H1 (cell line): ENCODE measurements around the gene TEX14. TPM values are rescaled to one million over a fixed set of nuclear protein-coding genes. Genes with fewer than 3 reads are reported as not detected.

Experiments
- CTCF ChIA-PET: fragments of 300-600 bp; sonication (Branson Sonifier 250); formaldehyde crosslinking; loops from one replicate; lab custom pipeline; 2021; ENCODE audit not compliant: partially characterized antibody; lab: Charles Lee
- POLR2A ChIA-PET: fragments of 300-600 bp; sonication (Branson Sonifier 250); formaldehyde crosslinking; loops from one replicate; lab custom pipeline; 2021; ENCODE audit warnings: inconsistent platforms; ENCODE audit not compliant: partially characterized antibody; lab: Charles Lee
- DNase-seq, 2 experiments: peaks; one replicate each; pipeline versions ENCODE4 v3.0.0 to v3.0.0-alpha.2; 2010 to 2022; ENCODE audit warnings: low spot score in 2 of 2, low read depth in 1 of 2, mixed read lengths in 1 of 2
- FAIRE-seq: peaks from 2 replicates; lab custom pipeline; 2011; peaks lifted over from hg19 to GRCh38; lab: Jason Lieb, UNC
- H2AFZ ChIP-seq: 2 replicates; pipeline ENCODE4 v1.8.1; 2012; ENCODE audit warnings: low read length, inconsistent platforms
- H2AK5ac ChIP-seq: 2 replicates; pipeline ENCODE4 v1.6.1; 2013; ENCODE audit warnings: low read depth, low read length
- H2BK120ac ChIP-seq: replicated peaks from 2 replicates; pipeline ENCODE3; 2013; ENCODE audit warnings: low read depth, low read length, inconsistent platforms
- H2BK12ac ChIP-seq: 2 replicates; pipeline ENCODE4 v1.6.1; 2013; ENCODE audit warnings: low read depth, low read length
- H2BK15ac ChIP-seq: 2 replicates; pipeline ENCODE4 v1.6.1; 2013; ENCODE audit warnings: low read length
- H2BK20ac ChIP-seq: 2 replicates; pipeline ENCODE4 v1.6.1; 2013; ENCODE audit warnings: low read length
- H2BK5ac ChIP-seq: 2 replicates; pipeline ENCODE4 v1.6.1; 2013; ENCODE audit warnings: low read depth, low read length
- H3K14ac ChIP-seq: 2 replicates; pipeline ENCODE4 v1.6.1; 2013; ENCODE audit warnings: inconsistent platforms; ENCODE audit not compliant: insufficient read length
- H3K18ac ChIP-seq: 2 replicates; pipeline ENCODE4 v1.6.1; 2013; ENCODE audit warnings: low read length; ENCODE audit errors: extremely low read depth
- H3K23ac ChIP-seq: 2 replicates; pipeline ENCODE4 v1.6.1; 2013; ENCODE audit warnings: inconsistent platforms; ENCODE audit not compliant: insufficient read length
- H3K23me2 ChIP-seq: 2 replicates; pipeline ENCODE4 v1.6.1; 2013; ENCODE audit warnings: low read depth, low read length
- H3K27ac ChIP-seq: 2 replicates; pipeline ENCODE4 v1.6.1; 2011; ENCODE audit warnings: low read depth, low read length, inconsistent platforms
- H3K27me3 ChIP-seq, 4 experiments: replicated peaks in 1 of 4; 1 replicate in 1 of 4; 2 replicates in 3 of 4; pipeline versions ENCODE4 v1.6.1 to v1.8.1; 2011 to 2013; ENCODE audit warnings: low read length in 3 of 4, mild to moderate bottlenecking in 3 of 4, inconsistent platforms in 2 of 4, mixed read lengths in 2 of 4, moderate library complexity in 1 of 4; ENCODE audit not compliant: control insufficient read depth in 3 of 4, insufficient read depth in 3 of 4; ENCODE audit errors: extremely low read depth in 1 of 4
- H3K36me3 ChIP-seq, 4 experiments: 2 replicates each; pipeline versions ENCODE4 v1.6.1 to v1.8.1; 2011 to 2013; ENCODE audit warnings: mild to moderate bottlenecking in 4 of 4, low read length in 3 of 4, moderate library complexity in 2 of 4, control low read depth in 1 of 4, inconsistent platforms in 1 of 4; ENCODE audit not compliant: insufficient read depth in 4 of 4, control insufficient read depth in 2 of 4
- H3K4ac ChIP-seq: replicated peaks from 2 replicates; pipeline ENCODE3; 2013; ENCODE audit warnings: low read length, low read depth, mixed read lengths, inconsistent platforms; ENCODE audit not compliant: insufficient read length
- H3K4me1 ChIP-seq, 4 experiments: replicated peaks in 1 of 4; 1 replicate in 1 of 4; 2 replicates in 3 of 4; pipeline versions ENCODE4 v1.6.1 to v1.8.1; 2011 to 2013; ENCODE audit warnings: low read length in 3 of 4, inconsistent platforms in 2 of 4, mixed read lengths in 1 of 4; ENCODE audit not compliant: insufficient read depth in 4 of 4, control insufficient read depth in 3 of 4
- H3K4me2 ChIP-seq, 2 experiments: 2 replicates each; pipeline versions ENCODE4 v1.6.1 to v1.8.1; 2011 to 2013; ENCODE audit warnings: low read depth in 2 of 2, low read length in 2 of 2, control low read depth in 1 of 2, inconsistent platforms in 1 of 2, mild to moderate bottlenecking in 1 of 2; ENCODE audit not compliant: insufficient read depth in 1 of 2
- H3K4me3 ChIP-seq, 4 experiments: fragments of 200-600, 300-600 bp in 1 of 4; sonication (generic), shearing (Covaris generic), sonication (Bioruptor Twin) in 1 of 4; 2 replicates each; pipeline versions ENCODE4 v1.5.1 to v1.8.1; 2011 to 2016; ENCODE audit warnings: low read length in 4 of 4, low read depth in 3 of 4, control low read depth in 2 of 4, inconsistent platforms in 2 of 4, mild to moderate bottlenecking in 2 of 4, mixed read lengths in 1 of 4, moderate library complexity in 1 of 4; ENCODE audit not compliant: insufficient read depth in 2 of 4; ENCODE audit errors: extremely low read depth in 1 of 4
- H3K56ac ChIP-seq: replicated peaks from 2 replicates; pipeline ENCODE3; 2013; ENCODE audit warnings: low read depth, mild to moderate bottlenecking, mixed read lengths, low read length, inconsistent platforms; ENCODE audit not compliant: insufficient read length
- H3K79me1 ChIP-seq: 2 replicates; pipeline ENCODE4 v1.6.1; 2013; ENCODE audit warnings: low read depth, low read length, control low read depth
- H3K79me2 ChIP-seq, 2 experiments: 2 replicates each; pipeline versions ENCODE4 v1.6.1 to v1.8.1; 2012 to 2013; ENCODE audit warnings: low read length in 2 of 2, mild to moderate bottlenecking in 2 of 2, inconsistent platforms in 1 of 2; ENCODE audit not compliant: insufficient read depth in 2 of 2, control insufficient read depth in 1 of 2
- H3K9ac ChIP-seq, 4 experiments: replicated peaks in 1 of 4; 1 replicate in 1 of 4; 2 replicates in 3 of 4; pipeline versions ENCODE4 v1.6.1 to v1.8.1; 2011 to 2013; ENCODE audit warnings: low read depth in 3 of 4, low read length in 3 of 4, control low read depth in 2 of 4, mild to moderate bottlenecking in 2 of 4, moderate library complexity in 2 of 4, inconsistent platforms in 1 of 4; ENCODE audit errors: extremely low read depth in 1 of 4
- H3K9me3 ChIP-seq, 2 experiments: 2 replicates each; pipeline versions ENCODE4 v1.6.1 to v1.8.1; 2012 to 2013; ENCODE audit warnings: mild to moderate bottlenecking in 2 of 2, moderate library complexity in 2 of 2, control low read depth in 1 of 2, inconsistent platforms in 1 of 2, low read depth in 1 of 2, low read length in 1 of 2, mixed read lengths in 1 of 2; ENCODE audit not compliant: insufficient read depth in 2 of 2
- H4K20me1 ChIP-seq, 2 experiments: replicated peaks in 1 of 2; 2 replicates each; pipeline versions ENCODE3 to v1.8.1; 2011 to 2013; ENCODE audit warnings: inconsistent platforms in 2 of 2, low read length in 2 of 2, mild to moderate bottlenecking in 1 of 2; ENCODE audit not compliant: insufficient read depth in 2 of 2, control insufficient read depth in 1 of 2
- H4K5ac ChIP-seq: 2 replicates; pipeline ENCODE4 v1.6.1; 2013; ENCODE audit warnings: low read length, low read depth, mixed read lengths, inconsistent platforms; ENCODE audit not compliant: insufficient read length
- H4K8ac ChIP-seq: 2 replicates; pipeline ENCODE4 v1.8.0; 2013; ENCODE audit warnings: mild to moderate bottlenecking, moderate library complexity, low read length, inconsistent platforms; ENCODE audit not compliant: insufficient read depth; ENCODE audit errors: extremely low read depth
- H4K91ac ChIP-seq: replicated peaks from 2 replicates; pipeline ENCODE3; 2013; ENCODE audit warnings: low read length, mixed read lengths, inconsistent platforms; ENCODE audit not compliant: insufficient read length
- ASH2L ChIP-seq: fragments of 200-600, 300-600 bp; sonication (generic); IDR thresholded peaks from one replicate; pipeline ENCODE4 v1.7.1; 2017; ENCODE audit warnings: low read length
- GTF2F1 ChIP-seq: IDR thresholded peaks from 2 replicates; pipeline ENCODE4 v1.6.1; 2012; ENCODE audit warnings: low read depth, low read length, improper control_type of control experiment, borderline replicate concordance
- HDAC2 ChIP-seq, 2 experiments: fragments of 300-600 bp in 1 of 2; sonication (generic) in 1 of 2; IDR thresholded peaks; 2 replicates each; pipeline ENCODE4 v1.6.1; 2011 to 2012; ENCODE audit warnings: low read depth in 2 of 2, low read length in 2 of 2, mild to moderate bottlenecking in 2 of 2, moderate library complexity in 2 of 2, borderline replicate concordance in 1 of 2, inconsistent platforms in 1 of 2
- HDAC6 ChIP-seq: IDR thresholded peaks from one replicate; pipeline ENCODE4 v1.7.1; 2012; ENCODE audit warnings: low read depth, mild to moderate bottlenecking, inconsistent platforms, low read length, moderate library complexity
- PHF8 ChIP-seq: fragments of 200-600 bp; sonication (generic); conservative IDR thresholded peaks from 2 replicates; pipeline ENCODE4 v1.7.1; 2012; ENCODE audit warnings: low read depth, mild to moderate bottlenecking, inconsistent platforms, low read length, moderate library complexity
- POLR2A ChIP-seq, 2 experiments: IDR thresholded peaks; 1 replicate in 1 of 2; 2 replicates in 1 of 2; pipeline ENCODE4 v1.6.1; 2011; ENCODE audit warnings: low read depth in 2 of 2, low read length in 2 of 2, mild to moderate bottlenecking in 2 of 2; ENCODE audit errors: control extremely low read depth in 1 of 2
- POLR2AphosphoS5 ChIP-seq: IDR thresholded peaks from 2 replicates; pipeline ENCODE4 v1.6.1; 2011; ENCODE audit warnings: low read depth, low read length
- SIX5 ChIP-seq: IDR thresholded peaks from 2 replicates; pipeline ENCODE4 v1.6.1; 2011; ENCODE audit warnings: mild to moderate bottlenecking, low read depth, low read length
- SP1 ChIP-seq: IDR thresholded peaks from 2 replicates; pipeline ENCODE4 v1.6.1; 2011; ENCODE audit warnings: low read depth, low read length
- TAF1 ChIP-seq: IDR thresholded peaks from 2 replicates; pipeline ENCODE4 v1.6.1; 2011; ENCODE audit warnings: mild to moderate bottlenecking, low read depth, low read length
- TAF7 ChIP-seq: optimal IDR thresholded peaks from 2 replicates; pipeline ENCODE3; 2011; ENCODE audit warnings: low read depth, mild to moderate bottlenecking, inconsistent platforms, low read length, moderate library complexity, borderline replicate concordance
- TCF12 ChIP-seq: IDR thresholded peaks from 2 replicates; pipeline ENCODE4 v1.6.1; 2011; ENCODE audit warnings: low read depth, mild to moderate bottlenecking, low read length
- WGBS, 2 experiments: shearing (Covaris generic) in 1 of 2; methylation state at CpG; one replicate each; pipeline versions ENCODE4 v1.1.6 to v1.1.7; 2013 to 2015; ENCODE audit warnings: low lambda C conversion rate in 2 of 2, mixed read lengths in 2 of 2, inconsistent platforms in 1 of 2, low coverage in 1 of 2, missing lambda C conversion rate in 1 of 2; ENCODE audit not compliant: insufficient replicate concordance in 2 of 2, insufficient coverage in 1 of 2, insufficient read length in 1 of 2; ENCODE audit errors: extremely low coverage in 1 of 2, missing lambda C conversion rate in 1 of 2; 5-methylcytosine and 5-hydroxymethylcytosine counted together
- polyA plus RNA-seq, 7 experiments: library from polyadenylated mRNA; depleted of rRNA in 3 of 7; stranded (reverse) in 5 of 7; unstranded in 2 of 7; fragments of >200 nt in 5 of 7; fragments of 200-250 nt in 2 of 7; gene quantifications; 1 replicate in 5 of 7; 2 replicates in 1 of 7; 4 replicates in 1 of 7; pipeline versions ENCODE4 v1.2.1 to v1.2.3, GENCODE V29; 2011 to 2013; ENCODE audit warnings: missing spikeins in 2 of 7, mixed read lengths in 2 of 7
- total RNA-seq: library from RNA; stranded (reverse); fragmentation: NEBNext Ultra II Directional; extraction: Animal tissue kit (Norgen Biotek cat#: 25700); gene quantifications from 2 replicates; pipeline ENCODE4 v1.2.1, GENCODE V29; 2021

TEX14 gene
- total and polyA plus RNA-seq, 2 of the 8 experiments (the other 6 are each of a cell fraction or from before 2014, with no cell fraction given), result 0.83 to 2.5 TPM

- Histone ChIP-seq H3K79me2 (peaks cover 0 to 26% of the 10 kb centered on the region in 2 experiments; a peak in 2 of 4 replicates), H3K4me3 (peak within 1 kb of the TSS; percentile 54 to 88 (median 77)), H3K56ac (peak within 1 kb of the TSS; percentile 35), H4K5ac (peak within 1 kb of the TSS; percentile 32), H3K9me3 (no peaks in the 10 kb centered on the region), H3K14ac (no peak within 1 kb of the TSS), H3K27me3 (no peaks in the 10 kb centered on the region), H3K18ac (peak within 1 kb of the TSS; percentile 90), H4K20me1 (peaks cover 2% of the 10 kb centered on the region in 2 experiments), H3K79me1 (peaks cover 4% of the 10 kb centered on the region), H2BK12ac (0 out of 2 replicates have a peak within 1 kb of the TSS, but pooled peaks have one; percentile 68), H3K23me2 (peaks cover 15% of the 10 kb centered on the region), H3K9ac (peak within 1 kb of the TSS; percentile 58 to 87 (median 82)), H2AK5ac (no peak within 1 kb of the TSS), H3K4ac (no peak within 1 kb of the TSS), H2BK15ac (no peak within 1 kb of the TSS), H2BK120ac (no peak within 1 kb of the TSS), H2BK20ac (no peak within 1 kb of the TSS), H3K4me1 (peaks cover 0 to 18% (median 5%) of the 10 kb centered on the region in 4 experiments; a peak in 5 of 7 replicates), H3K36me3 (peaks cover 14 to 33% (median 24%) of the 10 kb centered on the region in 4 experiments), H2AFZ (no peak within 1 kb of the TSS), H2BK5ac (peak within 1 kb of the TSS; percentile 88; the same call in 1 of the 2 replicates), H3K4me2 (peak within 1 kb of the TSS; percentile 52 to 83), H3K27ac (peak within 1 kb of the TSS; percentile 85), H4K8ac (peak within 1 kb of the TSS; percentile 77), H3K23ac (no peak within 1 kb of the TSS), H4K91ac (peak within 1 kb of the TSS; percentile 20)
- ChIA-PET CTCF (interaction anchor here (0.6 to 1.1 kb wide), 3 partner anchors 9 to 314 kb away, joined by 3 to 4 read pairs (median 3); no protein-coding TSS in a partner anchor), POLR2A (interaction anchor here (0.6 to 2.9 kb wide), 30 partner anchors 8 to 640 kb away, joined by 3 to 25 read pairs (median 4); partner anchors contain the start of genes HSF5, MKS1 and SUPT4H1)
- 2% methylated on average over 25 of the region's 64 CpGs; no CpG with 5 or more reads in 1 of the 2 experiments for WGBS, 2 experiments
- peak; percentile 79 to 90 for DNase-seq
- FAIRE-seq, result no peak
- TF ChIP-seq HDAC2 (IDR thresholded peaks at IDR 0.05; ENCODE audit: borderline replicate concordance in 1 of 2, low read depth in 2 of 2, low read length in 2 of 2) (peak in 1 of 2 experiments; percentile 30; a peak in 1 of 4 replicates), ASH2L (peak; percentile 21), GTF2F1 (peak; percentile 37; the same call in 1 of the 2 replicates), TAF1 (peak; percentile 81), SP1 (peak; percentile 30; the same call in 1 of the 2 replicates), PHF8 (peak; percentile 95), TCF12 (no peak), POLR2A (IDR thresholded peaks at IDR 0.05; ENCODE audit: control extremely low read depth in 1 of 2, low read depth in 2 of 2, low read length in 2 of 2) (peak; percentile 77 to 91), POLR2AphosphoS5 (peak; percentile 74), HDAC6 (no peak), TAF7 (peak; percentile 13), SIX5 (no peak)
Observed at GRCh38 chr17:58513965-58514769, 177.7 kb downstream of the TEX14 start, which contains the start of gene MTMR4. MTMR4 (minus strand) TSS chr17:58514638; CDS start chr17:58514407, 231 bp downstream.
